A549 (cell line): ENCODE data around the gene MYPOP. TPM values are rescaled to one million over a fixed set of nuclear protein-coding genes. Genes with fewer than 3 reads are reported as not detected.

Source experiments
- ATAC-seq, 2 experiments: fragments of 200-7000 bp in 1 of 2; fragments of >200 bp in 1 of 2; cut with Nextera tagmentation in 1 of 2; cut with Tn5 transposase in 1 of 2; 3 replicates each; pipeline versions ENCODE4 v1.8.0 to v1.9.1; 2018 to 2020; ENCODE audit warnings: mild to moderate bottlenecking in 1 of 2, moderate library complexity in 1 of 2
- CTCF ChIA-PET: fragments of 300-600 bp; sonication (Branson Sonifier 250); formaldehyde crosslinking; extraction: SDS; loops from one replicate; lab custom pipeline; 2021; ENCODE audit warnings: antibody characterized with exemption, inconsistent platforms; lab: Yijun Ruan, JAX
- POLR2A ChIA-PET: fragments of 350-600 bp; formaldehyde crosslinking; extraction: SDS; loops from one replicate; lab custom pipeline; 2021; ENCODE audit warnings: antibody characterized with exemption, inconsistent platforms; lab: Yijun Ruan, JAX
- DNase-seq, 2 experiments: peaks; one replicate each; pipeline versions ENCODE4 v3.0.0 to v3.0.0-alpha.2; 2011 to 2016; ENCODE audit warnings: low read depth in 1 of 2, low spot score in 1 of 2
- FAIRE-seq: peaks from 2 replicates; lab custom pipeline; 2011; peaks lifted over from hg19 to GRCh38; lab: Jason Lieb, UNC
- H3K27ac ChIP-seq, 2 experiments: fragments of >200 bp; sonication (Bioruptor Twin); formaldehyde crosslinking; 3 replicates each; pipeline ENCODE4 v1.5.1; 2016 to 2017
- H3K4me1 ChIP-seq: fragments of >200 bp; sonication (Bioruptor Twin); formaldehyde crosslinking; 3 replicates; pipeline ENCODE4 v1.6.1; 2016
- H3K4me2 ChIP-seq: fragments of >200 bp; sonication (Bioruptor Twin); formaldehyde crosslinking; 3 replicates; pipeline ENCODE4 v1.6.1; 2016
- H3K4me3 ChIP-seq: fragments of >200 bp; sonication (Bioruptor Twin); formaldehyde crosslinking; 3 replicates; pipeline ENCODE4 v1.5.1; 2016
- H3K9me3 ChIP-seq: fragments of >200 bp; sonication (Bioruptor Twin); formaldehyde crosslinking; 3 replicates; pipeline ENCODE4 v1.6.1; 2016
- CBX2 ChIP-seq: fragments of 200-600 bp; sonication (generic); IDR thresholded peaks from 2 replicates; pipeline ENCODE4 v1.6.1; 2016; ENCODE audit warnings: low read depth, mild to moderate bottlenecking, borderline replicate concordance
- CBX8 ChIP-seq: fragments of 200-600 bp; sonication (generic); IDR thresholded peaks from 2 replicates; pipeline ENCODE4 v1.6.1; 2016
- EHF ChIP-seq: fragments of 250-450 bp; sonication (Bioruptor Pico); IDR thresholded peaks from 2 replicates; pipeline ENCODE4 v1.5.0; 2020; ENCODE audit warnings: mild to moderate bottlenecking
- FOXS1 ChIP-seq: fragments of 250-450 bp; sonication (Bioruptor Pico); IDR thresholded peaks from 2 replicates; pipeline ENCODE4 v1.5.0; 2020; ENCODE audit warnings: mild to moderate bottlenecking, moderate library complexity
- GATA3 ChIP-seq: IDR thresholded peaks from 2 replicates; pipeline ENCODE4 v1.6.1; 2012; ENCODE audit warnings: borderline replicate concordance
- HDAC2 ChIP-seq: fragments of 200-600 bp; sonication (generic); IDR thresholded peaks from 2 replicates; pipeline ENCODE4 v1.6.1; 2016
- JUN ChIP-seq, 2 experiments: fragments of >200 bp; sonication (Bioruptor Twin); formaldehyde crosslinking; IDR thresholded peaks; 2 replicates in 1 of 2; 3 replicates in 1 of 2; pipeline ENCODE4 v1.6.1; 2016 to 2017
- KDM1A ChIP-seq: fragments of 200-600 bp; sonication (generic); IDR thresholded peaks from 2 replicates; pipeline ENCODE4 v1.6.1; 2016; ENCODE audit warnings: low read depth, mild to moderate bottlenecking
- KDM5A ChIP-seq: fragments of 200-600 bp; sonication (generic); IDR thresholded peaks from 2 replicates; pipeline ENCODE4 v1.6.1; 2016; ENCODE audit warnings: antibody characterized with exemption, mild to moderate bottlenecking
- MAFK ChIP-seq: fragments of 450-650 bp; IDR thresholded peaks from 2 replicates; pipeline ENCODE4 v1.6.1; 2014; ENCODE audit not compliant: partially characterized antibody
- MAZ ChIP-seq: fragments of 150-350 bp; IDR thresholded peaks from 2 replicates; pipeline ENCODE4 v1.6.1; 2014; ENCODE audit warnings: antibody characterized with exemption, low read depth, low read length, borderline replicate concordance
- MYC ChIP-seq: IDR thresholded peaks from 2 replicates; pipeline ENCODE4 v1.6.1; 2012; ENCODE audit warnings: mild to moderate bottlenecking, inconsistent platforms, low read length, improper control_type of control experiment, borderline replicate concordance
- PHF8 ChIP-seq: fragments of 200-600 bp; sonication (generic); IDR thresholded peaks from 2 replicates; pipeline ENCODE4 v1.6.1; 2016; ENCODE audit warnings: low read depth, mild to moderate bottlenecking, antibody characterized with exemption, moderate library complexity, borderline replicate concordance
- POLR2A ChIP-seq: IDR thresholded peaks from 2 replicates; pipeline ENCODE4 v1.6.1; 2012; ENCODE audit warnings: mild to moderate bottlenecking, low read length
- RARB ChIP-seq: fragments of 250-450 bp; sonication (Bioruptor Pico); IDR thresholded peaks from 2 replicates; pipeline ENCODE4 v1.8.0; 2021; ENCODE audit warnings: mild to moderate bottlenecking, moderate library complexity
- RCOR1 ChIP-seq: fragments of 150-350 bp; IDR thresholded peaks from 2 replicates; pipeline ENCODE4 v1.6.1; 2014; ENCODE audit warnings: antibody characterized with exemption, low read length, low read depth
- RFX5 ChIP-seq: fragments of 450-650 bp; IDR thresholded peaks from 2 replicates; pipeline ENCODE4 v1.7.1; 2014; ENCODE audit warnings: antibody characterized with exemption, mild to moderate bottlenecking, moderate library complexity
- SMC3 ChIP-seq: fragments of >200 bp; sonication (Bioruptor Twin); formaldehyde crosslinking; IDR thresholded peaks from 3 replicates; pipeline ENCODE4 v1.6.1; 2018; ENCODE audit warnings: inconsistent platforms
- TFCP2L1 ChIP-seq: fragments of 250-450 bp; sonication (Bioruptor Pico); IDR thresholded peaks from 2 replicates; pipeline ENCODE4 v1.5.0; 2021; ENCODE audit warnings: mild to moderate bottlenecking
- TP53 ChIP-seq: fragments of 250-450 bp; sonication (Bioruptor Pico); IDR thresholded peaks from 2 replicates; pipeline ENCODE4 v1.5.0; 2021; ENCODE audit warnings: mild to moderate bottlenecking, moderate library complexity
- ZFP36 ChIP-seq: fragments of 450-650 bp; IDR thresholded peaks from 2 replicates; pipeline ENCODE4 v1.6.1; 2014; ENCODE audit warnings: borderline replicate concordance; ENCODE audit not compliant: partially characterized antibody
- WGBS: methylation state at CpG from one replicate; pipeline ENCODE4 v1.1.6; 2017; ENCODE audit errors: missing lambda C conversion rate; 5-methylcytosine and 5-hydroxymethylcytosine counted together
- polyA plus RNA-seq, 4 experiments: library from polyadenylated mRNA; depleted of rRNA in 3 of 4; stranded (reverse); fragments of >200 nt; fragmentation: RNase III in 1 of 4; extraction: RNeasy Plus Mini Kit Qiagen cat#74134 plus additional on column Dnase treatment in 1 of 4; gene quantifications; 2 replicates in 3 of 4; 3 replicates in 1 of 4; pipeline ENCODE4 v1.2.3, GENCODE V29; 2011 to 2017
- TF ChIP-seq, protein P1 (sequence below): fragments of >200 bp; sonication (Bioruptor Twin); formaldehyde crosslinking; IDR thresholded peaks from 3 replicates; pipeline ENCODE4 v1.6.1; 2016
- TF ChIP-seq, protein P2 (sequence below): IDR thresholded peaks from 2 replicates; pipeline ENCODE4 v1.6.1; 2012
- TF ChIP-seq, protein P3 (sequence below): IDR thresholded peaks from 2 replicates; pipeline ENCODE4 v1.6.1; 2012; ENCODE audit warnings: low read depth, borderline replicate concordance
- TF ChIP-seq, protein P4 (sequence below): fragments of >200 bp; sonication (Bioruptor Twin); formaldehyde crosslinking; IDR thresholded peaks from 3 replicates; pipeline ENCODE4 v1.5.1; 2016
- TF ChIP-seq, protein P5 (sequence below): IDR thresholded peaks from 2 replicates; pipeline ENCODE4 v1.6.1; 2012

The MYPOP gene
- polyA plus RNA-seq, 2 of the 4 experiments (the other 2 are of a cell fraction) = 2.1 to 10.5 TPM

DNA sequence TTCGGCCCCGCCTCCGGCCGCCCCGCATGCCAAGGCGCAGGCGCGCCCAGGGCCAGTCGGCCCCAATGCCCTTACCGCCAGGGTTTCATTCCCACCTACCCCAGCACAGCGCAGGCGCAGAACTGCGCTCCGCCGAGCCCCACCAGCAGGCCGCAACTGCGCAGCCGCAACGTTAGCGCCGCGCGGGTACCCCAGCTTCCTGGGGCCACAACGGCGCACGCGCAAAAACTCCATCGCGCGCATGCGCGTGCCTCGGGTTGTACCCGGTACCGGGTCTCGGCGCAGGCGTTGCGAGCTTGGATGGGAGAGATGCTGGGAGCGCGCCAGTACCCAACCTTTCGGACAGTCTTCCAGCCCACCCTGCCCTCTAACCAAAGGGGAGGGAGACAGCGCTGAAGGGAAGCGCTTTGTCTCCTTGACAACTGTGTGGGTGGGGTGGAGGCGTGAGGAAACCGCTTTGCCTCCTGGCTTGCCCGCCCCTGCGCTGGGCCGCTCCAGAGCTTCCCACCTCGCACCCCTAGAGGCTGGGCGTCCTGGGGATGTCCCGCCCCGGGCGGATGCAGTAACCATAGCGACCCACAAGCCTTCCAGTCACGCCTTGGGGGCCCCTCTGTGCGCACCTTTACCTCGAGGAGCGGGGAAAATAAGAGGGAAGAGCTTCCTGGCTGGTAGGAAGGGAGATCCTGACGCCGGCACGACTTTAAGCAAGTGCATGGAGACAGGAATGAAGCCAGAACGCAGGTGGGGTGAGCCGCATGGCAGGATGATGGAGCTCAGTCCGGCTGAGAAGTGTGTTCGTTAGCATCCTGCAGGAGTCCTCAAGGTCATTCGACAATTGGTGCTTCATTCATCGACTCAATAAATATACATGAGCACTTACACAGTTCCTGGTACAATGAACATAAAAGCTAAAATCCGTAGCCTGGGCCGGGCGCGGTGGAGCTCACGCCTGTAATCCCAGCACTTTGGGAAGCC, 525 bp upstream of the MYPOP start:
- DNase-seq (peak; percentile 98 to 100), FAIRE-seq (peak; percentile 87), ATAC-seq (peak; percentile 86 to 95)
- CTCF ChIA-PET = interaction anchor here (0.6 to 5.2 kb wide), 17 partner anchors 10 to 174 kb away, joined by 3 to 29 read pairs (median 4); partner anchors contain the start of genes CCDC61, FOXA3, IRF2BP1 and NANOS2
- peak overlapping the region; percentile 78 for H3K4me3 ChIP-seq
- peaks cover 17% of the 10 kb centered on the region for H3K4me1 ChIP-seq
- no peaks in the 10 kb centered on the region for H3K9me3 ChIP-seq
- TF ChIP-seq, protein P1, sequence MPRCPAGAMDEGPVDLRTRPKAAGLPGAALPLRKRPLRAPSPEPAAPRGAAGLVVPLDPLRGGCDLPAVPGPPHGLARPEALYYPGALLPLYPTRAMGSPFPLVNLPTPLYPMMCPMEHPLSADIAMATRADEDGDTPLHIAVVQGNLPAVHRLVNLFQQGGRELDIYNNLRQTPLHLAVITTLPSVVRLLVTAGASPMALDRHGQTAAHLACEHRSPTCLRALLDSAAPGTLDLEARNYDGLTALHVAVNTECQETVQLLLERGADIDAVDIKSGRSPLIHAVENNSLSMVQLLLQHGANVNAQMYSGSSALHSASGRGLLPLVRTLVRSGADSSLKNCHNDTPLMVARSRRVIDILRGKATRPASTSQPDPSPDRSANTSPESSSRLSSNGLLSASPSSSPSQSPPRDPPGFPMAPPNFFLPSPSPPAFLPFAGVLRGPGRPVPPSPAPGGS = peak; percentile 84; the same call in 2 of the 3 replicates
- TF ChIP-seq, protein P2, sequence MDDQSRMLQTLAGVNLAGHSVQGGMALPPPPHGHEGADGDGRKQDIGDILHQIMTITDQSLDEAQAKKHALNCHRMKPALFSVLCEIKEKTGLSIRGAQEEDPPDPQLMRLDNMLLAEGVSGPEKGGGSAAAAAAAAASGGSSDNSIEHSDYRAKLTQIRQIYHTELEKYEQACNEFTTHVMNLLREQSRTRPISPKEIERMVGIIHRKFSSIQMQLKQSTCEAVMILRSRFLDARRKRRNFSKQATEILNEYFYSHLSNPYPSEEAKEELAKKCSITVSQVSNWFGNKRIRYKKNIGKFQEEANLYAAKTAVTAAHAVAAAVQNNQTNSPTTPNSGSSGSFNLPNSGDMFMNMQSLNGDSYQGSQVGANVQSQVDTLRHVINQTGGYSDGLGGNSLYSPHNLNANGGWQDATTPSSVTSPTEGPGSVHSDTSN = peak; percentile 60; the same call in 1 of the 2 replicates
- TF ChIP-seq MYC (no peak), RARB (CRISPR knock-in tag) (no peak), ZFP36 (no peak), POLR2A (peak; percentile 94), TFCP2L1 (CRISPR knock-in tag) (0 out of 2 replicates have a peak, but pooled peaks have one; percentile 19), SMC3 (no peak), RCOR1 (0 out of 2 replicates have a peak, but pooled peaks have one; percentile 75), MAZ (peak; percentile 66; the same call in 1 of the 2 replicates), PHF8 (peak; percentile 40; the same call in 1 of the 2 replicates), CBX8 (no peak), KDM5A (no peak), HDAC2 (no peak), MAFK (no peak), EHF (CRISPR knock-in tag) (no peak), CBX2 (no peak), FOXS1 (CRISPR knock-in tag) (no peak), GATA3 (0 out of 2 replicates have a peak, but pooled peaks have one; percentile 18), RFX5 (peak; percentile 44), TP53 (CRISPR knock-in tag) (no peak), KDM1A (peak; percentile 60; the same call in 1 of the 2 replicates), JUN (IDR thresholded peaks at IDR 0.05) (peak; percentile 79 to 82; a peak in 3 of 5 replicates)
- TF ChIP-seq, protein P3, sequence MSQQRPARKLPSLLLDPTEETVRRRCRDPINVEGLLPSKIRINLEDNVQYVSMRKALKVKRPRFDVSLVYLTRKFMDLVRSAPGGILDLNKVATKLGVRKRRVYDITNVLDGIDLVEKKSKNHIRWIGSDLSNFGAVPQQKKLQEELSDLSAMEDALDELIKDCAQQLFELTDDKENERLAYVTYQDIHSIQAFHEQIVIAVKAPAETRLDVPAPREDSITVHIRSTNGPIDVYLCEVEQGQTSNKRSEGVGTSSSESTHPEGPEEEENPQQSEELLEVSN = peak; percentile 85
- TF ChIP-seq, protein P4, sequence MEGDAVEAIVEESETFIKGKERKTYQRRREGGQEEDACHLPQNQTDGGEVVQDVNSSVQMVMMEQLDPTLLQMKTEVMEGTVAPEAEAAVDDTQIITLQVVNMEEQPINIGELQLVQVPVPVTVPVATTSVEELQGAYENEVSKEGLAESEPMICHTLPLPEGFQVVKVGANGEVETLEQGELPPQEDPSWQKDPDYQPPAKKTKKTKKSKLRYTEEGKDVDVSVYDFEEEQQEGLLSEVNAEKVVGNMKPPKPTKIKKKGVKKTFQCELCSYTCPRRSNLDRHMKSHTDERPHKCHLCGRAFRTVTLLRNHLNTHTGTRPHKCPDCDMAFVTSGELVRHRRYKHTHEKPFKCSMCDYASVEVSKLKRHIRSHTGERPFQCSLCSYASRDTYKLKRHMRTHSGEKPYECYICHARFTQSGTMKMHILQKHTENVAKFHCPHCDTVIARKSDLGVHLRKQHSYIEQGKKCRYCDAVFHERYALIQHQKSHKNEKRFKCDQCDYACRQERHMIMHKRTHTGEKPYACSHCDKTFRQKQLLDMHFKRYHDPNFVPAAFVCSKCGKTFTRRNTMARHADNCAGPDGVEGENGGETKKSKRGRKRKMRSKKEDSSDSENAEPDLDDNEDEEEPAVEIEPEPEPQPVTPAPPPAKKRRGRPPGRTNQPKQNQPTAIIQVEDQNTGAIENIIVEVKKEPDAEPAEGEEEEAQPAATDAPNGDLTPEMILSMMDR = no peak
- TF ChIP-seq, protein P5, sequence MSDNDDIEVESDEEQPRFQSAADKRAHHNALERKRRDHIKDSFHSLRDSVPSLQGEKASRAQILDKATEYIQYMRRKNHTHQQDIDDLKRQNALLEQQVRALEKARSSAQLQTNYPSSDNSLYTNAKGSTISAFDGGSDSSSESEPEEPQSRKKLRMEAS = peak; percentile 84
- TF ChIP-seq, all 56 proteins: peak for 13
- peak overlapping the region; percentile 89 to 93 for H3K27ac ChIP-seq
- peak overlapping the region; percentile 97 for H3K4me2 ChIP-seq
- whole genome bisulfite sequencing = 16% methylated on average over 46 of the region's 73 CpGs
- POLR2A ChIA-PET = interaction anchor here (0.6 to 1.8 kb wide), 13 partner anchors 10 to 166 kb away, joined by 3 to 23 read pairs (median 4); partner anchors contain the start of genes CCDC61, FOXA3, IRF2BP1 and NOVA2
